Retina (tissue), 1 donor: Measurements from ENCODE around the gene SAFB2.

ENCODE experiments used
- DNase-seq: peaks from one replicate; pipeline ENCODE4 v3.0.0-alpha.2; 2016

Gene SAFB2

DNA sequence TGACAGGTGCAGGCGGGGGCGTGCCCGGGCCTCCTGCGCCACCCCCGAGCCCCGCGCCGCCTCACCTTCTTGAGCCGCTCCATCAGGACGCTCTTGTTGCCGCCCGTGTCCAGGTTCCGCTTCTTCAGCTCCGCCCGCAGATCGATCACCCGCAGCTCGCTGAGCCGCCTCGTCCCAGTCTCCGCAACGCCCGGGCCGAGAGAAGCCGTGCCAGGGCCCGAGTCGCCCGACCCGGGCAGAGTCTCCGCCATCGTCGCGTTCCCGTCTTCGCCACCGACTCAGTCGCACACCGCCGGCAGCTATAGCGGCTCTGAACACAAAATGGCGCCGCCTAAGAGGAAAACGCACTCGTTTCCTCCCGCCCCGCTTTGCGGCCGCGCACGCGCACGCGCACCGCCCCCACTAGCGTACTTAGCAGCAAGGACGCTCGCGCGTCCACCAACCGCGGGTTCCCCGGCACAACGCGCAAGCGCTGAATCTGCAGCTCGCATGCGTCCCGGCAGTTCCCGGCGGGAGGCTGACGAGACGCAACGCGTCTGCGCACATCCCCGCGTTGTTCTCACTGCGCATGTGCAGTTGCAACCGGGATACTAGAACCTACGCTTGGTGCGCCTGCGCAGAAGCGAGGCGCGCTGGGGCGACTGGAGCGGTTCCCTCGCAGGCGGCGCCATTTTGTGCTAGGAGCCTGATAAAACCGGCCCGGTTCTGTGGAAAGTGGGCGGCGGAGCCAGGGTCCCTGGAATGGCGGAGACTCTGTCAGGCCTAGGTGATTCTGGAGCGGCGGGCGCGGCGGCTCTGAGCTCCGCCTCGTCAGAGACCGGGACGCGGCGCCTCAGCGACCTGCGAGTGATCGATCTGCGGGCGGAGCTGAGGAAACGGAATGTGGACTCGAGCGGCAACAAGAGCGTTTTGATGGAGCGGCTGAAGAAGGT is at the start of gene SAFB2, which contains the start of gene SAFB:
Gene SAFB2 (minus strand): TSS at position 312 of the 932 bp plus-strand sequence. CDS start 61 bp downstream, at position 251.
Gene SAFB (plus strand): TSS at position 619 of the 932 bp plus-strand sequence. CDS start 123 bp downstream, at position 742.
- DNase-seq: peak; percentile 98

DNA sequence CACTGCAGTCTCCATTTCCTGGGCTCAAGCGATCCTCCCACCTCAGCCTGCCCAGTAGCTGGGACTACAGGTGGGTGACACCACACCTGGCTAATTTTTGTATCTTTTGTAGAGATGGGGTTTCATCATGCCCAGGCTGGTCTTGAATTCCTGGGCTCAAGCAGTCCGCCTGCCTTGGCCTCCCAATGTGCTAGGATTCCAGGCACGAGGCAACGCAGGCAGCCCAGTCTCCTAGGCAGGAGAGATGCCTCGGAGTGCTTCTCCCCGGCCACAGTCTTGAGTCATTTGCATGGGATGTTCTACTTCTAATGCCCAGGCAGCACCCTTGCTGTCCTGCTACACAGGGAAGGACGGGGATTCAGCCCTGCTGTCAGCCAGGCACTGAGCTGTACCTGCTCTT is 49.0 kb upstream of the SAFB2 start:
- no peak for DNase-seq

DNA sequence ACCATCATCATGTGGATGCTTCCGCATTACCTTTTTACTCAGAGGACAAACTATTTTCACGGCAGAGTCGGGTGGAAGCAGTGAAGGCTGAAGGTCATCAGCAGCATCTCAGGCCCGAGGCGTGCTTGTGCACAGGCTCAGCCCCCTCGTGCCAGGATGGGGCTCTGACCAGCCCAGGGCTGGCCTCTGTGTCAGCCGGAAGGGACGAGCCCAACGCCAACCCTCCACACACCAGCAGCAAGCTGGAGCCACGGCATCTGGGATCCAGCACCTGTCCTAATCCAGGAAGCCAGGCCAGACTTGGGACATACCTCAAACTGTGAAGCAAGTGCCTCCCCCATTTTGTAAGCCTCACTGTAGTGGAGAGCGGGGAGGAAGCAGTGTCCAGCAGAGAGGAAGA is 46.6 kb upstream of the SAFB2 start:
- no peak for DNase-seq

DNA sequence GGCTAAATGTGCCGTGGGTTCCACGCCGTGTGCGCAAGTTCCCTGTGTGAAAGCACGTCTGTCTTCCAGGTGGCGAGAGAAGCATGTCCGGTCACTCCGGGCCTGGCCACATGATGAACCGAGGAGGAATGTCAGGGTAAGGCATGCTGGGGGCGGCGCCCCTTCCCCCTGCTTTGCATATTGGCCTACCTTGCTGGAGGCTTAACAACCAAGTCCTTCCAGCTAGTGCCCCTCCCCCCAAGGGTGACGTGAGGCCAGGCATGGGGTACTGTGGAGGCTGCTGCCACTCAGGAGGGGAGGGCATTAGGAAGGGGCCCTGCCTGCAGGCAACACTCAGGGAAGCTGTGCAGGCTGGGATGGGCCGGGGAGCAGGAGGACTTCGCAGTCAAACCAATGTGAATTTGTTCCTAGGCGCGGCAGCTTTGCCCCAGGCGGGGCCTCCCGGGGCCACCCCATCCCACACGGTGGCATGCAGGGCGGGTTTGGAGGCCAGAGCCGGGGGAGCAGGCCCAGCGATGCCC is 45.2 kb upstream of the SAFB2 start:
- DNase-seq: no peak

DNA sequence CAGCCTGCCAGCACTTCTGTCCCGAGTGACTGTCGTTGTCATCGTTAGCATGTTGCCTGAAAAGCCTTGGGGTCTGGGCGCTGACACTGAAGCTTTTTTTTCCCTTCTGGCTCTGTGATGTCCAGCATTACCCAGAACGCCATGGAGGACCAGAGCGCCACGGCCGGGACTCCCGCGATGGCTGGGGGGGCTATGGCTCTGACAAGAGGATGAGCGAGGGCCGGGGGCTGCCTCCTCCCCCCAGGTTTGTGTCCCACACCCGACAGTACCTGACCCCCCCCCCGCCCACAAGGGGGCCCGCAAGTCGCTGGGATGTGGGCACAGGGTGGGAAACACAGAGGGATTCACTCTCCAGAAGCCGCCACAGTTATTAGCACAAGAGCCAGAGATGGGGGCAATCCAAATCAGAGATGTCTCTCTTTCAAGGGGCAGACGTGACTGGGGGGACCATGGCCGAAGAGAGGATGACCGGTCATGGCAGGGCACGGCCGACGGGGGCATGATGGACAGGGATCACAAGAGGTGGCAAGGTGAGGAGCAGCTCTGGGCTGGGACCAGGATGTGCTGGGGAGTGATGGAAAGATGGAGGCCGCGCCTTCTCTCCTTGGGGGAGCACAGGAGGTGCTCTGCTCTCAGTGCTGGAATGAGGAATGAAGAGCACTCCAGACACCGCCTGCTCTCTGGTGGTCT is 44.5 kb upstream of the SAFB2 start:
- DNase-seq: no peak

DNA sequence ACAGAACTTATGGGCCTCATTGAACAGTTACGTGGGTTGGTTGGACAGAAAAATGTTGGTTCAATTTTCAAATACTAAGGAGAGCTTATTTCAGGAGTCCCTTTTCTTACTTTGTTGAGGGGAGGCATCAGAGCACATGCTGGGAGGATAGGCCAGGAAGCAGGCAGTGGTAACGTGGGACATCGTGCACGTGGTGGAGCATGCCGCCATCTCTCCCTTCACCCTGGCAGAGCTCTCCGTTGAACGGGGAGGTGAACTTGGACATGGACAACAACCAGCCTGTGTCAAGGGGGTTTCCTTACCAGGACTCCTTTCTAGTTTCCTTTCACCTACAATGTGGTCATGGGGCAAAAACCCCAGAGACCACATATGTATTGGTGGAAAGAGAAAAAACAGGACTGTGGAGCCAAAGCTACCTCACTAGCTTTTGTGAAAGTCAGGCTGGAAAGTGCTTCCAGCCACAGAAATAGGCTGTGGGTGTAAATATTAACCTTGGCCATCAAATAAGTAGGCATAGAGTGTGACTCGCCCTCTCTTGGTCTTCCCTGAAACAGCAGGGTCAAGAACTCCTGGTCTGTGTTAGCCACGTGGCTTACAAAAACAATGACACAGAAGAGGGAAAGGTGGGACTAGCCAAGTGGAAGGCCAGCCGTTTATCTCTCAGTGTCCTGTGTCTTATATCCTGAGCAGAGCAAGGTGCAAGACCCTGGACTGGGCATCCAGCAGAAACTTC is 43.4 kb upstream of the SAFB2 start:
- no peak for DNase-seq

DNA sequence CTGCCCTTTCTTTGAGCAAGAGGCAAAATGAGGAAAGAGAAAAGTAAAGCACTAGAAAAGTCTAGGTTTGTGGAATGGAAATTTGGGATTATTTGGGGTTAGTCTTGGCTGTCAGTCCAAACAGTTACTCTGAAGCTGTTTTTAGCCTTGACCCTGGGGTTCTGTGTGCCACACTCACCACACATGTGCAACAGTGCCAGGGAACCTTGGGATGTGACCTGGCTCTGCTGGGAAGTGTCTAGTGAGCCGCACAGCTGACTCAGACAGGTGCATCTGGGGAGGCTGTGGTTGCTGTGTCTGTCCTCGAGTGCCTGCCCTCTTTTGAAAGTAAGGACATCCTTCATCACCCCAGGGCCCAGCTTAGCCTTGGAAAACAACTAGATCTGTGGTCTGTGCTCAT is 41.9 kb upstream of the SAFB2 start:
- no peak for DNase-seq

DNA sequence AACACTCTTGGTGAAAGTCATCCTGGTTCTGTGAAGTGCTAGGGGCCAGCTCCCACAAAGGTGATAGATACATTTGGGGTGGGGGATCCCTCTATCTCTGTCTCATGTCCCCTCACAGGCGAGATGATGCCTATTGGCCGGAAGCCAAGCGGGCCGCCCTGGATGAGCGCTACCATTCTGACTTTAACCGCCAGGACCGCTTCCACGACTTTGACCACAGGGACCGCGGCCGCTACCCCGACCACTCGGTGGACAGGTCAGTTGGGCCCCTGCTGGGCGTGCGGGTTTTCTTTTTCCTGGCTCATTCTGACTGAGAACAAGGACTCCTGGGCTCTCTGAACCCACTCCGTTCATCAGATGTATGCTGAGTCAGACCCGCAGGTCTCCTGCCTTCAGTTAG is 41.3 kb upstream of the SAFB2 start:
- no peak for DNase-seq

DNA sequence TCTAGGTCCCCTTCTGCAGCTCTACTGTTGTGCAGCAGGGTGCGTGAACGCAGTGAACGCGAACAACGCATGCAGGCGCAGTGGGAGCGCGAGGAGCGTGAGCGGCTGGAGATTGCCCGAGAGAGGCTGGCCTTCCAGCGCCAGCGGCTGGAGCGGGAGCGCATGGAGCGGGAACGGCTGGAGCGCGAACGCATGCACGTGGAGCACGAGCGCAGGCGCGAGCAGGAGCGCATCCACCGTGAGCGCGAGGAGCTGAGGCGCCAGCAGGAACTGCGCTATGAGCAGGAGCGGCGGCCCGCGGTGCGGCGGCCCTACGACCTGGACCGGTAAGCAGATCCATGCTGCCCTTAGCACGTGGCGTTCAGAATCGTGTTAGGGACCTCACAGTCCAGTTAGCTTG is 38.9 kb upstream of the SAFB2 start:
- no peak for DNase-seq

DNA sequence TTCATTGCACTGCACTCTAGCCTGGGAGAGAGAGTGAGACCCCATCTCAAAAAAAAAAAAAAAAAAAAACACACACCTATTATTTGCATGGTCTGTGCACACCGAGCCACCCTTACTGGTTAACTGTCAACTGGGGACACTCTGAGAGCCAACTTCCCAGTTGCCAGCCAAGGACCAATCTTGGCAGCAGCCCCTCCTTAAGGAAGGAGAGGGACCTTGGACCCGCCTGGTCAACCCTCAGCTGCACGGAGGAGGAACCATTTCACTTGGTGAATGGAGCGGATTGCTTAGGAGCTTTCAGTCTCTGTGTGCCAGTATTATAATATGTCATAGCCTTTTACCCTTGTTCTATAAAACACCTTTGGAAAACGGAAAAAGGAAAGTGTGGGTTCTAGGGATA is 32.8 kb upstream of the SAFB2 start:
- no peak for DNase-seq

DNA sequence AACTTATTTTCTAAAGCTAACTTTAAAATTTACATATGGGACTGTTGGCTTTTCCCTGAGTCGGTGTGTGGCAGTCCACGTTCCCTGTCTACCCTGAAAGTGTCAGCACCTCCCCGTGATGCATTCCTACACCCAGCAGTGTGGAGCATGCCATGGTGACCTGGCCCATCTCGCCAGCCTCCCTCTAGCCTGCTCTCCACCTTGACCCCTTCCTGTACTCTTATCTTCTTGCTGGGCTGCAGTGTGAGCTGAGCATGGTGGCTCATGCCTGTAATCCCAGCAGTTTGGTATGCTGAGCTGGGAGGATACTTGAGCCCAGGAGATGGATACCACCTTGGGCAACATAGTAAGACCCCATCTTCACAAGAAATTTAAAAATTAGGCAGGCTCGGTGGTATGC is 32.4 kb upstream of the SAFB2 start:
- no peak for DNase-seq

DNA sequence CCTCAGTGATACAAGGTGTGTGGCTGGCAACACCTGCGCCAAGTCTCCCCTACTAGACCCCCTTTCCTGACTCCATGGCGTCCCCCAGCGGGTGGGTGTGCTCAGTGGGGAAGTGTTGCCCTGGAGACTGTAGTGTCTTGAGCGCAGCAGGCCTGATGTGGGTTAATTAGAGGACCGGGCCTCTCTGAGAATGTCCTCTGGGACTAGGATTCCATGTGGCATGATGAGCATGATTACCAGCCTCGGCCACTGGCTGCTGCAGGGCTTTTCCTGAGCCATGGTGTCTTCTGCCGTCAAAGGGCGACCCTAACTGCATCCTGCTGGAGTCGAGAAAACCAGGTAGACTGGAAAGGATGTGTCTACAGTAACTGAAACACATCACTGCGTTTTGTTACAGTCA is 29.7 kb upstream of the SAFB2 start:
- no peak for DNase-seq

DNA sequence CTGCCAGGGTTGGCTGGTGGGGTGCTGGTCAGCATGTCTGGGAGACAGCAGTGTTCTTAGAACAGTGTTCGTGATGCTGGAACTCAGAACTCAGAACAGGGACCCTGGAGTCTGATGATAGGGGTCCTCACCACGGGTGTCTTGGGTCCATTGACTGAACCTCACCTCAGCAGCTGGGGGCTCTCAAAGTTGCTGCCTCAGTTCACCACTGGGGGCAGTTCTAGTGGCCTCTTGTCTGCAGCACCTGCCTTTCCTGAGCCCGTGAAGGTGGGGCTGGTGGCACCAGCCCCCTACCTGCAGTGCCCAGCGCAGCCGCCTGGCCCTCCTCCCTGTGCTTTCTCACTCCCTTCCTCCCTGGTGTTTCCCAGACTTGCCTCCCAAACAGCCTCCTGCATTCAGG is 28.8 kb upstream of the SAFB2 start:
- DNase-seq: no peak

DNA sequence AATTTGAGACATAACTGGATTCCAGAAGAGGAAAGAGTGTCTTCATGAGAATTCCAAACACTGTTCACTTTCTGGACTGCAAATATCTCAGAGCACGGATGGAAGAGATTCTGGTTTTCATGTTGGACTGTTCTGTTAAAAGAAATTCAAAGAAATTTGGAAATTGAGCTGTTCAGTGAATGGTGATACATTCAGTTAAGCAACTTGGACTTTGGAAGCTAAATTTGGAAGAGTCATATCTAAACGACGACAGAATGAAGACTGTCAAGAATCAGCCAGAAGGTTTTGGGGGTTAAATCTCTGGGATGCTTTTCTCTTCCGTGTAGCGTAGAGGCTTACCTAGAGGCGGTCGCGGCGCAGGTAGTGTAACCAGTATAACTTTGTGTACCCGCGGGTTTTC is 25.9 kb upstream of the SAFB2 start:
- no peak for DNase-seq

DNA sequence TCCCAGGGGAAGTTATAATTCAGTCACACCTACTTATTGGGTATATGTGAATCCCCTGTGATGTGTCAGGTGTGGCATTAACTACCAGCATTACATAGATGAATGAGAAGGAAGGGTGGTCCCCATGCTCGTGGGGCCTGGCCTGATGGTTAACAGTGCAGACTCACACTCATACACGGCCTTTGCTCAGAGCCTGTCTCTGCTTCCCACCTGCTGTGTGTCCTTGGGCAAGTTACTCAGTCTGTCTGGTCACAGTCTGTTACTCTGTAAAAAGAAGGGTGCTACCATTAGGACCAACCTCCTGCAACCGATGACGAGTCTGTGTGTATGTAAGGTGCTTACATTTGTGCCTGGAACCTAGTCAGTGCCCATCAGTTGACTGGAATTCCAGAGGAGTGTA is 24.1 kb upstream of the SAFB2 start:
- no peak for DNase-seq

DNA sequence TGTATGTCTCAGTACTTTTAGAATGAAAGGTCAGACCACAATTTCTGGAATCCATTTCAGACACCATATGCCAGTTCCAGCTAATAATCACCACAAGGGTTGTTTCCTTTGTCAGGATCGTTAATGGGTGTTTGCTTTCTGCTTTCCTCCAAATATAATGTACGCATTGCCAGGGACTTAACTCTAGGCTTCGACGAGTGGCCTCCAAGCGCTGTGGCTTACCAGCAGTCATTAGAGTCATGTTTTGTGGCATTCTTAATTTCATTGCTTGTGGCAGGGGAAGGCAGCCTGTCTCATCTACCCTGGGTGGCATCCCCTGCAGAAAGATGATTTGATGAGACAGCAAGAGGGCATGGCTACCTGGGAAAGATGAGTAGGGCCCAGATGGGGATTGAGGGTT is 22.8 kb upstream of the SAFB2 start:
- no peak for DNase-seq

DNA sequence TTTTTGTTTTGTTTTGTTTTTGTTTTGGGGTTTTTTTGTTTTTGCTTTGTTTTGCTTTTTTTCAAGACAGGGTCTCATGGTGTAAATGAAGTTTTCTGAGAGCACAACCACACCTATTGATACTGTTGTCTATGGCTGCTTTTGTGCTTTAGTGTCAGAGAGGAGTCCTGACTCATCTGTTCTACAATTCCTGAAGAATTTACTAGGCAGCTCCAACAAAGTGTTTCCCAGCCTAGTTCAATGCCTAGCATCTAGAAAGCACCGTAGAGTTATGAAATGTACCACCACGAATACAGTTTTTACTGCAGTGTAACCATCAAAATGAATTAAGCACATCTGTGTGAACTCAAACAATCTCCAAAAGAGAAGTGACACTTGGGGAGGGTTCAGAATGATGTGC is 21.5 kb upstream of the SAFB2 start:
- DNase-seq: no peak

DNA sequence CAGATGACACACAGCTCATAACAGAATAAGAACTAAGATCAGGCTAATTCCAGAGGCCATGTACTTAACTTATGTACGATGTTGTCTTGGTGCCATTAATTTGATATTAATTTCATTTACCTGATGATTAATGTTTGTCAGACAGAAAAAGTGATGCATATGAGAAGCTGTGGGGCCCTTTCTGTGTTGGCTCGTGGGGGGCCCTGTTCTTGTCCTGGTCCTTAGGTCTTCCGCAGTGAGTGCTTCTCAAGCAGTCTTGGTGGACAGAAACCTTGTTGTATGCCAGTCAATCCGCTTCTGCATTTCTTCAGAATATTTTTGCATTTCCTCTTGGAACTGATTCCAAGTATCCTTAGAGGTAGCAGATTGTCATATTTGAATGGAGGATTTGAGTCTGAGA is 20.5 kb upstream of the SAFB2 start:
- DNase-seq: no peak

DNA sequence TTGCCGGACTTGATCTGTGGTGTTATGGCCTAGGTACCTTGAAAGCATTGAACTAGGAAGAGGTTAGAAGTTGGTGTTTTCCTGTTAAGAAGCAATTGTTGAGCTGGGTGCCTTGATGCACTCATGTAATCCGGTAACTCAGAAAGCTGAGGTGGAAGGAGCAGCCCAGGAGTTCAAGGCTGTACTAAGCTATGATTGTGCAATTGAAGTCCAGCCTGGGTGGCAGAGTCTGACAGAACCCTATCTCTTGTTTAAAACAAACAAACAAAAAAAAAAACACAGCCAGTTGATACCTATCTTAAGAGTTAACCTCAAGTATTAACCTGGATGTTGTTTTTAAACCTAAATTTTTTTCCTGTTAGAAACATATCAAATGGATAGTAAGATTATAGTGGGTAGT is 19.6 kb upstream of the SAFB2 start:
- no peak for DNase-seq

DNA sequence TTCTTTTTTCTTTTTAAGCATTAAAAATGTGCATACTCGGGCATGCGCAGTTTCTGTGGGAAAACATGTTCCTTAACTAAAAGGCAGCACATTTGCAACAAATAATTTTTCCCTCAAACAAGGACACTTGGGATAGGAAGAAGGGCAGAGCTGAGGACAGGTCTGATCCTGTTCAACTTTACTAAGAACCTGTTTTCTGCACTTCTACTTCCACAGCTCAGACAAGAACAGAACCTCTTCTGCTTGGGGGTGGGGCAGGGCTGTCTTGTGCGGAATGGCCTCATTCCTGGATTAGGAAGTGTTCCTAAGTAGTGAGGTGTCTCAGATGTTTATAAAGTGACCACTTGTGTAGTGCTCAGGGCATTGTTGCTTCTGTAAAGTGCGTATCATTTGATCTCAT is 18.6 kb upstream of the SAFB2 start:
- no peak for DNase-seq

DNA sequence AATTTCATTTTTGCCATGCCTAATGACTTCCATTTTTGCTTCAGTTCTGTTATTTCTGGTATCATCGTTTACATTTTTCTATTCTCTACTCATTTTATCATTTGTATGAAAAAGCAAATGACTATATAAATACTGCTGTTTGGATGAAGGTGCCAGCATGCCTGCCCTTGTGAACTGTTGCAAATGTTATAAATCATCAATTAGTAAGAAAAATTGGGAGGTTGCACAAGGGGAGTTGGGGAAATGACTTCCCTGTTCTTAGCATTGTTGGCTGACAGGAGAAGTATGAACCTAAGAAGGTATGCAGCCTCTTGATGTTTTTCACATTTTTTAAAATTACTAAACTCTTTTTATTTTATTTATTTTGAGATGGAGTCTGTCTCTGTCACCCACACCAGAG is 15.4 kb upstream of the SAFB2 start:
- no peak for DNase-seq

DNA sequence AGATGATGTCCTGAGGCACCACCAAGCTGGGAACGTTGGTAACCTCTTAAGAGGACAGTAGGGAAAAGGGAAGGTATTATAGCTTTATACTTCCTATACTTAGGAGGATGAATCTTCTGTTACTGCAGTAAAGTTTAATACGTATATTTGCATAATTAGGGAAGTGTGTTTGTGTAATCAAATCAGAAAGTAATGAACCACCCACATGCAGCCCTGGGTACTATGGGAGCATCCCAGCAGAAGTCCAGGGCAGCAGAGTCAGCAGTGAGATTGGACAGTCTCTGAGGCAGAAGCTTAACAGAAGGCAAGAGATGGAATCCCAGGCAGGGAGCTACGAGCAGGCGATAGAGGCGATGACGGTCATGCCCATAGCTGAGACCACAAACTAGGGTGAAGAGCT is 12.9 kb upstream of the SAFB2 start:
- DNase-seq: no peak

DNA sequence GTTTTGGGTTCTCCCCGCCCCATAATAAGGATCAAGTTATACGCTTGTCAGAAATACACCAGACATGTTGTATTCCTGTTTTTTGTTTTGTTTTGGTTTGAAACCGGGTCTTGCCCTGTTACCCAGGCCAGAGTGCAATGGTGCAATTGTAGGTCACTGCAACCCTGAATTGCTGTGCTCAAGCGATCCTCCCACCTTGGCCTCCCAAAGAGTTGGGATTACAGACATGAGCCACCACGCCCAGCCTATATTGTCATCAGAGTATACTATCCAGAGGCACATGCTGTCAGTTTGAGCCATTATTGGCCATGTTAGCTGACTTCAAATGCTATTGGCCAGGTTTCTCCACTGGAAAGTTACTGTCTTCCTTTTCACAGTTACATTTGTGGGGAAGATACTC is 10.1 kb upstream of the SAFB2 start:
- DNase-seq: no peak
